ENCODE data around the gene DOK5.
A peak's percentile ranks its signal among the peaks of the same experiment; 100 is the strongest.

Gene DOK5

GRCh38 chr20:54630582-54630981, 155.2 kb downstream of the DOK5 start:
- no peak overlapping the region for H3K4me3 ChIP-seq (ENCODE audit: low read depth, low read length)
- no peak for DNase-seq (ENCODE audit: low read depth)

GRCh38 chr20:54631059-54631458, 155.7 kb downstream of the DOK5 start:
- no peak for DNase-seq (ENCODE audit: low read depth)
- no peak overlapping the region for H3K4me3 ChIP-seq (ENCODE audit: low read depth, low read length)

- no peak for DNase-seq (ENCODE audit: low read depth)
- no peak overlapping the region for H3K4me3 ChIP-seq (ENCODE audit: low read depth, low read length)
These were observed 158.3 kb downstream of the DOK5 start for GRCh38 chr20:54633374-54634355.

GRCh38 chr20:54636575-54636974, 161.2 kb downstream of the DOK5 start:
- H3K4me3 ChIP-seq (ENCODE audit: low read depth, low read length), result no peak overlapping the region
- DNase-seq (ENCODE audit: low read depth), result no peak

GRCh38 chr20:54639941-54640340, 164.5 kb downstream of the DOK5 start:
- DNase-seq (ENCODE audit: low read depth), result no peak

GRCh38 chr20:54640800-54641199, 165.4 kb downstream of the DOK5 start:
- no peak overlapping the region for H3K4me3 ChIP-seq (ENCODE audit: low read depth, low read length)
- DNase-seq (ENCODE audit: low read depth), result no peak

More at GRCh38 chr20:54639941-54640340, 164.5 kb downstream of the DOK5 start:
- H3K4me3 ChIP-seq (ENCODE audit: low read depth, low read length), result no peak overlapping the region

GRCh38 chr20:54642864-54643667, 167.7 kb downstream of the DOK5 start:
- DNase-seq (ENCODE audit: low read depth), result no peak
- H3K4me3 ChIP-seq (ENCODE audit: low read depth, low read length), result no peak overlapping the region

- DNase-seq (ENCODE audit: low read depth), result peak; percentile 62
- H3K4me3 ChIP-seq (ENCODE audit: low read depth, low read length), result no peak overlapping the region
These were observed 168.4 kb downstream of the DOK5 start for GRCh38 chr20:54643761-54644160.

- no peak for DNase-seq (ENCODE audit: low read depth)
- H3K4me3 ChIP-seq (ENCODE audit: low read depth, low read length), result no peak overlapping the region
These were observed 170.2 kb downstream of the DOK5 start for GRCh38 chr20:54645445-54646155.

- DNase-seq (ENCODE audit: low read depth), result no peak
- H3K4me3 ChIP-seq (ENCODE audit: low read depth, low read length), result no peak overlapping the region
These were observed 170.7 kb downstream of the DOK5 start for GRCh38 chr20:54646156-54646517.

GRCh38 chr20:54648421-54649142, 173.2 kb downstream of the DOK5 start:
- no peak for DNase-seq (ENCODE audit: low read depth)
- no peak overlapping the region for H3K4me3 ChIP-seq (ENCODE audit: low read depth, low read length)

GRCh38 chr20:54649511-54649962, 174.1 kb downstream of the DOK5 start:
- peak; percentile 11 for DNase-seq (ENCODE audit: low read depth)
- no peak overlapping the region for H3K4me3 ChIP-seq (ENCODE audit: low read depth, low read length)

- DNase-seq (ENCODE audit: low read depth), result no peak
- H3K4me3 ChIP-seq (ENCODE audit: low read depth, low read length), result no peak overlapping the region
These were observed 174.8 kb downstream of the DOK5 start for GRCh38 chr20:54650052-54650719.

- H3K4me3 ChIP-seq (ENCODE audit: low read depth, low read length), result no peak overlapping the region
- no peak for DNase-seq (ENCODE audit: low read depth)
These were observed 175.9 kb downstream of the DOK5 start for GRCh38 chr20:54651252-54651651.

- DNase-seq (ENCODE audit: low read depth), result no peak
- no peak overlapping the region for H3K4me3 ChIP-seq (ENCODE audit: low read depth, low read length)
These were observed 179.1 kb downstream of the DOK5 start for GRCh38 chr20:54654450-54654849.

- DNase-seq (ENCODE audit: low read depth), result no peak
- no peak overlapping the region for H3K4me3 ChIP-seq (ENCODE audit: low read depth, low read length)
These were observed 182.0 kb downstream of the DOK5 start for GRCh38 chr20:54657268-54657826.

- H3K4me3 ChIP-seq (ENCODE audit: low read depth, low read length), result no peak overlapping the region
These were observed 183.1 kb downstream of the DOK5 start for GRCh38 chr20:54658525-54658924.

GRCh38 chr20:54661265-54661664, 185.9 kb downstream of the DOK5 start:
- no peak for DNase-seq (ENCODE audit: low read depth)
- no peak overlapping the region for H3K4me3 ChIP-seq (ENCODE audit: low read depth, low read length)

More at GRCh38 chr20:54658525-54658924, 183.1 kb downstream of the DOK5 start:
- DNase-seq (ENCODE audit: low read depth), result no peak
